Endodermal cell (in vitro differentiated cells): Measurements from ENCODE around the gene ABCD3. TPM values are rescaled to one million over a fixed set of nuclear protein-coding genes. Genes with fewer than 3 reads are reported as not detected.

ENCODE experiments used
- DNase-seq: peaks from one replicate; pipeline ENCODE4 v3.0.0-alpha.2; 2017
- H3K27ac ChIP-seq: 2 replicates; pipeline ENCODE4 v1.5.1; 2013; ENCODE audit warnings: mild to moderate bottlenecking, low read depth, low read length, moderate library complexity
- H3K27me3 ChIP-seq: 2 replicates; pipeline ENCODE4 v1.6.1; 2013; ENCODE audit warnings: mild to moderate bottlenecking, low read length, moderate library complexity; ENCODE audit not compliant: insufficient read depth, control insufficient read depth, poor library complexity, severe bottlenecking
- H3K36me3 ChIP-seq: 2 replicates; pipeline ENCODE4 v1.7.0; 2013; ENCODE audit warnings: mild to moderate bottlenecking, low read length, moderate library complexity; ENCODE audit not compliant: control insufficient read depth, insufficient read depth
- H3K4me1 ChIP-seq: one replicate; pipeline ENCODE4 v1.7.0; 2013; ENCODE audit warnings: low read length; ENCODE audit not compliant: control insufficient read depth, insufficient read depth
- H3K4me3 ChIP-seq: 2 replicates; pipeline ENCODE4 v1.5.1; 2013; ENCODE audit warnings: mild to moderate bottlenecking, low read length, moderate library complexity
- H3K9ac ChIP-seq: 2 replicates; pipeline ENCODE4 v1.6.1; 2013; ENCODE audit warnings: mild to moderate bottlenecking, low read length, moderate library complexity; ENCODE audit not compliant: poor library complexity, severe bottlenecking; ENCODE audit errors: extremely low read depth
- H3K9me3 ChIP-seq: 2 replicates; pipeline ENCODE4 v1.6.1; 2013; ENCODE audit warnings: mild to moderate bottlenecking, low read length, moderate library complexity; ENCODE audit not compliant: control insufficient read depth
- H3K27ac Mint-ChIP-seq: 2 replicates; pipeline ENCODE4 v1.8.0; 2020; ENCODE audit warnings: mixed read lengths
- H3K27me3 Mint-ChIP-seq: 2 replicates; pipeline ENCODE4 v1.8.0; 2021; ENCODE audit warnings: mild to moderate bottlenecking, mixed read lengths; ENCODE audit not compliant: insufficient read depth
- H3K36me3 Mint-ChIP-seq: 2 replicates; pipeline ENCODE4 v1.8.0; 2020; ENCODE audit warnings: low read depth, mixed read lengths
- H3K4me1 Mint-ChIP-seq: 2 replicates; pipeline ENCODE4 v1.8.0; 2020; ENCODE audit warnings: mixed read lengths
- H3K4me3 Mint-ChIP-seq: 2 replicates; pipeline ENCODE4 v1.8.0; 2020; ENCODE audit warnings: mild to moderate bottlenecking, moderate library complexity, mixed read lengths
- H3K9me3 Mint-ChIP-seq: 2 replicates; pipeline ENCODE4 v1.8.0; 2020; ENCODE audit warnings: mild to moderate bottlenecking, mixed read lengths
- WGBS, 2 experiments: methylation state at CpG; one replicate each; pipeline versions ENCODE4 v1.1.5 to v1.1.7; 2013; ENCODE audit warnings: missing lambda C conversion rate in 2 of 2, mixed read lengths in 1 of 2; ENCODE audit not compliant: insufficient coverage in 1 of 2, insufficient read length in 1 of 2; 5-methylcytosine and 5-hydroxymethylcytosine counted together
- total RNA-seq, 2 donors: library from RNA; stranded (reverse); fragmentation: NEBNext Ultra II Directional in 1 of 2; extraction: Animal tissue kit (Norgen Biotek cat#: 25700) in 1 of 2; gene quantifications; 2 replicates in 1 of 2; 3 replicates in 1 of 2; pipeline ENCODE4 v1.2.1, GENCODE V29; 2021
- TF ChIP-seq, protein P1 (sequence below): fragments of 200-600 bp; sonication (generic); conservative IDR thresholded peaks from 2 replicates; pipeline ENCODE4 v1.5.0; 2021; ENCODE audit warnings: antibody characterized with exemption, mild to moderate bottlenecking

Gene ABCD3
- total RNA-seq, 2 donors from 2014 or later = 28.1 to 33.3 TPM

DNA sequence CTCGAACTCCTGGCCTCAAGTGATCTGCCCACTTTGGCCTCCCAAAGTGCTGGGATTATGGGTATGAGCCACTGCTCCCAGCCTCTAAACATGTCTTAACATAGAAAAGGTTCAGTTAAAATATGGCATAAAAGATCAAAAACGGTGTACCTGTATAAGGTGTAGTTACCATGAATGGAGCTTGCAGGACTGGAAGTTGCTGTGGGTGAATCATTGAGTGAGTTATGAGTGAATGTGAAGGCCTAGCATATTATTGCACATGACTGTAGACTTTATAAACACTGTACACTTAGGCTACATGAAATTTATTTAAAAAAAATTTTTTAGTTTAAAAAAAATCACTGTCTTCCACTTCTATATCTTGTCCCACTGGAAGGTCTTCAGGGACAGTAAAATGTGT, 15.7 kb downstream of the ABCD3 start:
- Histone ChIP-seq H3K27me3 (no peaks in the 10 kb centered on the region), H3K27ac (no peak overlapping the region), H3K4me3 (no peak overlapping the region), H3K9ac (no peak overlapping the region), H3K4me1 (no peaks in the 10 kb centered on the region), H3K36me3 (no peaks in the 10 kb centered on the region), H3K9me3 (peaks cover 51% of the 10 kb centered on the region)
- no peak for DNase-seq
- H3K4me3 Mint-ChIP-seq = no peak overlapping the region
- TF ChIP-seq, protein P1, sequence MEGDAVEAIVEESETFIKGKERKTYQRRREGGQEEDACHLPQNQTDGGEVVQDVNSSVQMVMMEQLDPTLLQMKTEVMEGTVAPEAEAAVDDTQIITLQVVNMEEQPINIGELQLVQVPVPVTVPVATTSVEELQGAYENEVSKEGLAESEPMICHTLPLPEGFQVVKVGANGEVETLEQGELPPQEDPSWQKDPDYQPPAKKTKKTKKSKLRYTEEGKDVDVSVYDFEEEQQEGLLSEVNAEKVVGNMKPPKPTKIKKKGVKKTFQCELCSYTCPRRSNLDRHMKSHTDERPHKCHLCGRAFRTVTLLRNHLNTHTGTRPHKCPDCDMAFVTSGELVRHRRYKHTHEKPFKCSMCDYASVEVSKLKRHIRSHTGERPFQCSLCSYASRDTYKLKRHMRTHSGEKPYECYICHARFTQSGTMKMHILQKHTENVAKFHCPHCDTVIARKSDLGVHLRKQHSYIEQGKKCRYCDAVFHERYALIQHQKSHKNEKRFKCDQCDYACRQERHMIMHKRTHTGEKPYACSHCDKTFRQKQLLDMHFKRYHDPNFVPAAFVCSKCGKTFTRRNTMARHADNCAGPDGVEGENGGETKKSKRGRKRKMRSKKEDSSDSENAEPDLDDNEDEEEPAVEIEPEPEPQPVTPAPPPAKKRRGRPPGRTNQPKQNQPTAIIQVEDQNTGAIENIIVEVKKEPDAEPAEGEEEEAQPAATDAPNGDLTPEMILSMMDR = no peak
- WGBS, 2 experiments = 83 to 87% methylated on average over 2 of the region's 2 CpGs
- no peaks in the 10 kb centered on the region for H3K27me3 Mint-ChIP-seq
- peaks cover 39% of the 10 kb centered on the region for H3K9me3 Mint-ChIP-seq
- no peak overlapping the region for H3K27ac Mint-ChIP-seq
- no peaks in the 10 kb centered on the region for H3K4me1 Mint-ChIP-seq
- H3K36me3 Mint-ChIP-seq = peaks cover 45% of the 10 kb centered on the region

DNA sequence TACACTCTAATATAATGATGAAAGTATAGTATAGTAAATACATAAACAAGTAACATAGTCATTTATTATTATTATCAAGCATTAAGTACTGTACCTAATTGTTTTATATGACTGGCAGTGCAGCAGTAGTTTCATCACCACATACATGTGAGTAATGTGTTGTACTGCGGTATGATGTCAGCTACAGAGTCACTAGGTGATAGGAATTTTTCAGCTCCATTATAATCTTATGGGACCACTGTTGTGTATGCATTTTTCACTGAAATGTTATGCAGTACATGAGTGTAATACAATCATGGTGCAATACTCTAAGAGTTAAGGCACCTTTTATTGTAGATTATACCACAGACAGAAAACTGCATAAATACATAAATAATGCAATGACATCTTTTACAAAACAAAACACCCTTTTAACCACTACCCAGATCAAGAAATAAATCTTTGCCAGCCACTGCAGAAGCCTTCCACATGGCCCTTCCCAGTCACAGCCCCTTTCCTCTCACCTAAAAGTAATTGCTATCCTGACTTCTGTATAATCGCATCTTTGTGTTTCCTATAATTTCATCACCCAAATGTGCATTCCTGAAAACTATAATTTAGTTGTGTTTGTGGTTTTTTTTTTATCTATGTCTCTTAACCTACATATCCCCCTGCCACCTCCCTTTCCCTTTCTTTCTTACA, 16.3 kb downstream of the ABCD3 start:
- Mint-ChIP-seq H3K4me3 (no peak overlapping the region), H3K27me3 (no peaks in the 10 kb centered on the region), H3K27ac (no peak overlapping the region), H3K36me3 (peaks cover 40% of the 10 kb centered on the region), H3K9me3 (peaks cover 33% of the 10 kb centered on the region), H3K4me1 (no peaks in the 10 kb centered on the region)
- no peak for DNase-seq
- peaks cover 50% of the 10 kb centered on the region for H3K9me3 ChIP-seq
- TF ChIP-seq, protein P1 = no peak
- WGBS, 2 experiments = 88 to 100% methylated on average over 1 to 2 of the region's 2 CpGs
- H3K9ac ChIP-seq = no peak overlapping the region
- no peak overlapping the region for H3K27ac ChIP-seq
- no peak overlapping the region for H3K4me3 ChIP-seq
- H3K36me3 ChIP-seq = no peaks in the 10 kb centered on the region
- H3K4me1 ChIP-seq = no peaks in the 10 kb centered on the region
- no peaks in the 10 kb centered on the region for H3K27me3 ChIP-seq

GRCh38 chr1:94438692-94439276, 20.6 kb downstream of the ABCD3 start:
- H3K9me3 Mint-ChIP-seq = peaks cover 50% of the 10 kb centered on the region
- TF ChIP-seq, protein P1 = no peak
- Histone ChIP-seq H3K9ac (no peak overlapping the region), H3K4me3 (no peak overlapping the region), H3K9me3 (peaks cover 74% of the 10 kb centered on the region), H3K4me1 (no peaks in the 10 kb centered on the region), H3K36me3 (no peaks in the 10 kb centered on the region), H3K27ac (no peak overlapping the region), H3K27me3 (no peaks in the 10 kb centered on the region)
- WGBS, 2 experiments = 93 to 100% methylated on average over 1 to 2 of the region's 2 CpGs
- no peaks in the 10 kb centered on the region for H3K27me3 Mint-ChIP-seq
- H3K36me3 Mint-ChIP-seq = peaks cover 41% of the 10 kb centered on the region
- H3K4me3 Mint-ChIP-seq = no peak overlapping the region
- no peaks in the 10 kb centered on the region for H3K4me1 Mint-ChIP-seq
- DNase-seq = no peak
- no peak overlapping the region for H3K27ac Mint-ChIP-seq
